ENCODE results near the gene MGAT4C.
A peak's percentile ranks its signal among the peaks of the same experiment; 100 is the strongest.
"Not testable (repeated sequence)": the region's sequence is repeated elsewhere in the genome, so short reads cannot be mapped to it uniquely, and the experiment has no call there.

Gene MGAT4C

DNA sequence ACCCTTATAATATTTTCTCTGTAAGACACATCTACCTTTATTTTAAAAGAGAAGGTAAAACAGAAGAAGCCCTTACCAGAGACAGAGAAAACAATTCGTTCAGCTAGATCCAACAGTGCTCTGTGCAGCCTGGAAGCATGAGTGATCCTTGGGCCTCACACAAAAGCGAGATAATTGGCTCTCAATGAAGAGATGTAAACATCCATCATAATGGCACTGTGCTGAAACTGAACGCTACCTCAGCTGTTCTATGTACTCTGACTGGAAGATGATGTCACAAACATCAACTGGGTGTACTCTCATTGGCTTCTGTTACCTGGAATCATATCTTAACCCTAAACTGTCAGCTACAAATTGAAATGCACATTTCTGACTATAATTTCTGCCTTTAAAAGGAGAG is at the start of gene MGAT4C:
MGAT4C (minus strand) TSS at position 229 of the 400 bp plus-strand sequence.
- peak; percentile 98 for FAIRE-seq

DNA sequence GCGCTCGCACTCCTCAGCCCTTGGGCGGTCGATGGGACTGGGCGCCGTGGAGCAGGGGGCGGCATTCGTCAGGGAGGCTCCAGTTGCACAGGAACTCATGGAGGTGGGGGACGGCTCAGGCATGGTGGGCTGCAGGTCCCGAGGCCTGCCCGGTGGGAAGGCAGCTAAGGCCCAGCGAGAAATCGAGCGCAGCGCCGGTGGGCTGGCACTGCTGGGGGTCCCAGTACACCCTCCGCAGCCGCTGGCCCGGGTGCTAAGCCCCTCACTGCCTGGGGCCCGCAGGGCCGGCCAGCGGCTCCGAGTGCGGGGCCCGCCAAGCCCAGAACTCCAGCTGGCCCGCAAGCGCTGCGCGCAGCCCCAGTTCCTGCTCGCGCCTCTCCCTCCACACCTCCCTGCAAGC is 40.2 kb upstream of the MGAT4C start:
- not testable (repeated sequence) for FAIRE-seq

DNA sequence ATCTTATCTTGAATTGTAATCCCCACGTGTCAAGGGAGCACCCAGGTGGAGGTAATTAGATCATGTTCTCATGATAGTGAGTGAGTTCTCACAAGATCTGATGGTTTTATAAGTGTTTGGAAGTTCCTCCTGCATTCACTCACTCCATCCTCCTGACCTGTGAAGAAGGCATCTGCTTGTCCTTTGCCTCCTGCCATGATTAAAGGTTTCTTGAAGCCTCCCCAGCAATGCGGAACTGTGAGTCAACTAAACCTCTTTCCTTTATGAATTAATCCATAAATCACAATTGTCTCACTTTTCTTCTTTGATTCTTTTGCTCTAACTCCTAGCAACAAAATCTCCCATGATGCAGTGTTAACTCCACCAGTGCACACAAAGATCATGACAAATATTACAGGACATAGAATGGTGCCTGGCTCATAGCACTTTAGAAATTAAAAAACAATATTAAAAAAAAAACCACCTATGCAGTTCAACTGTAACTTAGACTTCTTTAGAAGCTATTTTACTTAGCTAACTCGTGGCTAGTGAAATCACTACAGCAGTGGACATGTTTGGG is 37.6 kb upstream of the MGAT4C start:
- no peak for FAIRE-seq

DNA sequence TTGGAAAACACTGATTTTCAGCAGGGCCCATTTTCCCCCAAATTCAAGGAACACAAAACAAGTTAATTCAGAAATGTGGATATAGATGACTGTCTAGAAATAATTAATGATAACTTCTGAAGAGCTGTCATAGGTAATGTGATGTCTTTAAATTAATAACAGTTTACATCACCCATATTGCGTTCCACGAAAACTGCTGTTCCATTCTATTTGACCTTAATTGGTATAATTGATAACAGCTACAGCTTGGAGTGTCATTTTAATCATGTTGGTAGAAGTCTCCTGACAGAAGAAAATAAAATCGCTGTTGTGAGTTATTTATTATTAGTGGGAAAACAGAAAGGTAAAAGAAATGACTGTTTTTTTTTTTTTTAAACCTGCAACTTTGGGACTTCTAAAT is 36.3 kb upstream of the MGAT4C start:
- FAIRE-seq: no peak

DNA sequence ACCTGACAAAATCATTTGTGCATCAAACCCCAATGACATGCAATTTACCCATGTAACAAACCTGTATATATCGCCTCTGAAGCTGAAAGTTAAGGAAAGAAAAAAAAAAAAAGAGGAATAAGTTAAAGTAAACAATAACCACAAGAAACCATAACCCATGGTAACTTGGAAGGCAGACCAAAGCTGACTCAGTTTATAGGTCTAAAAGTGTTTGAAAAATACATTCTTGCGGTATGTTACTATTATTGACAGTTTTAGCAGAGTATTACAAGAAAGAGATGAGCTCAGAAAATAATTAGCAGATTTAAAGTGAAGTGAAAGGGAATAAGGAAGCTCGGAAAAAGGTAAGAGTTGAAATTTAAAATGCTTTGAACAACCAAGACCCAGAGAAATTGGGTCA is 34.4 kb upstream of the MGAT4C start:
- no peak for FAIRE-seq

DNA sequence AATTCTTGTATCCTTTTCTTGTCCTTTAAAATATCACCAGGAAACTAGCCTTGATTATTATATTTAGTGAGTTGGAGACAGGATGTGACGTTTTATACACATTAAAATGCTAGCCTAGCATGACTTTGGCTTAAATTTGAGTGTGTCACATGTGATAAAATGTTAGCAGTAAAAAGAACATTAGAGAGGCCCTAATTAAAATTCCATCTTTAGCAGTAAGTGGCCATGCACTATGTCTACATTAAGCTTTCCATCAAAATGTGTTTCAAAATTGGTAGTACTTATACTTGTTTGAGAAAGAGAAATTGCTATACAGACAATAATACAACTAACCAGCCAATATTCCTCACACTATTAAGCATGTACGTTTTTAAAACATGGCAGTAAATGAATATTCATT is 29.9 kb upstream of the MGAT4C start:
- no peak for FAIRE-seq

DNA sequence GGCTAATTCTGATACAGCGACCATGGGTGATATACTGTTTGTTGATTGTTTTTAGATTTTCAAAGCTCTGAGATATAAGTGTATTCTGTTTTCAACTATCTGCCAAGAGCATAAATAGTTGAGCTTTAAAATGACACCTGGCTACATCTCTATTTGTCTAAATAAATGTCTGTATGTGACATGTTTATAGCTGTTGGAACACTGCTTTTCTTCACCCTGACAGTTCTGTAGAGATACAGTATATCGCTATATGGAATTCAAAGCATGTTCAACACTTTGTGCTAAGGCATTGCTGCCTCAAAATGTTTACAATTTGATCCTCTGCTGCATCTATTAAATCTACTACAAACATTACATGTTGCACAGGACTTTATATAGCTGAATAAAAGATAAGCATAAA is 27.4 kb upstream of the MGAT4C start:
- FAIRE-seq: no peak

DNA sequence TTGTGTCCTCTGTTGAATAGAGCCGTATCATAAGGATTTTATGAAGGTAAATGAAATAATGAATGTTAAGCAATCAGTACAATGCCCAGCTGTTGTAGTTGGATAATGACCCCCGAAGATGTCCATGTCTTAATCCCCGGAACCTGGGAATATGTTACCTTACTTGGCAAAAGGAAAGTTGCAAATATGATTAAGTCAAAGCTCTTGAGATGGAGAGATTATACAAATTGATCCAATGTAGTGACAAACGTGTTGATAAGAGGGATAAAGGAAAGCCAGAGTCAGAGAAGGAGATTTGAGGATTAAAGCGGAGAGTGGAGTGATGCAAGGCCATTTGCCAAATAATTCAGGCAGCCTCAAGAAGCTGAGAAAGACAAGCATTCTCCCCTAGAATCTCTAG is 19.2 kb upstream of the MGAT4C start:
- no peak for FAIRE-seq

DNA sequence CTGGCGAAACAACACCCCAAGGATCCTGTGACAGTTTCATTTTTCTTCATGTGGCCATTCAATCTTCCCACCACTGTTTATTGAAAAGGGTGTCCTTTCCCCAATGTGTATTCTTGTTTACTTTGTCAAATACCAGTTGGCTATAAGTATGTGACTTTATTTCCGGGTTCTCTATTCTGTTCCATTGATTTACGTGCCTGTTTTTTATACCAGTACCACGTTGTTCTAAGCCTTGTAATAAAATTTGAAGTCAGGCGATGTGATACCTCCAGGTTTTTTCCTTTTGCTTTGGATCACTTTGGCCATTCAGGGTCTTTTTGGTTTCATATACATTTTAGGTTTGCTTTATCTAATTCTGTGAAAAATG is 9.1 kb upstream of the MGAT4C start:
- FAIRE-seq: peak; percentile 90

DNA sequence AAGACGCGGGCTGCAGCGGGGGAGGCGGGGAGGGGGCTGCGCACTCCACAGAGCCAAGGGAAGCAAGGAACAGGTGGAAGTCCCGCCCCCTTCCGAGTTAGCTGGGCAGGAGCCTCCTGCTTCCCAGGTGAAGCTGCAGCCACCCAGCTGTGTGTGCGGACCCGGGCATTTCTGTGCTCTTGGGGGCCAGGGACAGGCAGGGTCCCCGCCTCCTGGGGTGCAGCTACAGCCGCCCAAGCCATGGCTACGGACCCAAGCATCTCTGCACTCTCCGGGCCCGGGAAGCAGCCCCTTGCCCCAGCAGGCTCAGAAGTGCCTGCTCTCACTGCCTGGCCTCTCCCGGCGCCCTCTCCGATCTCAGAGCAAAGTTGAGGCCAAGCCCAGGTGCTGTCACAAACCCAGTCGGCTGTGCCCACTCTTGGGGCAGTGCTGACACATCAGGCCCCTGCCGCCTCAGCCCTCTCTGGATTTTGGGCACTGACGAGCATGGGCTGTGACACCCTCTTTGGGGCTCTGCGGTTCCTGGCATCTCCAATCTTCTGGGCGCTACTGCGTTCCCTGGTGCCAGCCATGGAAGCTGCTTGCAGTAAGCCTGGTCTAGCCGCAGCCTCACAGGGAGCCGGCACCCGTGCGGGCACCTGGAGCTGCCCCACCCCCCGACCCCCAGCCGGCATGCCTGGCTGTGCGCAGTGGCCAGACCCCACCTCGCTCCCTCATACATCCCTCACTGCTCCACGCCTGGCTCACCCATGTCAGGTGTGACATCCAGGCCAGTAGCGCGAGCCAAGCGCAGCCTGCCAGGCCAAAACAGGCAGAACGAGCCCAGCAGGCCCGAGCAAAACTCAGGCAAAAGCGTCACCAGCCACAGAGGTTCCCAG is 8.5 kb upstream of the MGAT4C start:
- no peak for FAIRE-seq

DNA sequence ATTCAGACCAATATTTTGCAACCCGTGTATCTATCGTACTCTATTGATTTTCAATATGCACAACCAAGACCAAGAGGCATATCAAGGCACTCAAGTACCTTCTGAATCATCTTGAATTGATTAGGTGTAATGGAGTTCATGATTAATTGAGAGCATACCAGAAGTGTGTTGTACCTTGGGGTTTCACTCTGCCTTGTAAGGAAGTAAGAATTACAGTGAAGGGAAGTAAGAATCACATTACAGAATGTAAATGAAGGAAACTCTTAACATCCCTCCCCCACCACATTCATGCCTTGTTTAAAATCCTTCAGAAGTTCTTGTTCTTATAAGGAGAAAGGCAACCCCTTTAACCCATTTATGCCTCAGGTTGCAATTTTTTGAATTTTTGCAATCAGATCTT is 5.4 kb upstream of the MGAT4C start:
- FAIRE-seq: no peak

DNA sequence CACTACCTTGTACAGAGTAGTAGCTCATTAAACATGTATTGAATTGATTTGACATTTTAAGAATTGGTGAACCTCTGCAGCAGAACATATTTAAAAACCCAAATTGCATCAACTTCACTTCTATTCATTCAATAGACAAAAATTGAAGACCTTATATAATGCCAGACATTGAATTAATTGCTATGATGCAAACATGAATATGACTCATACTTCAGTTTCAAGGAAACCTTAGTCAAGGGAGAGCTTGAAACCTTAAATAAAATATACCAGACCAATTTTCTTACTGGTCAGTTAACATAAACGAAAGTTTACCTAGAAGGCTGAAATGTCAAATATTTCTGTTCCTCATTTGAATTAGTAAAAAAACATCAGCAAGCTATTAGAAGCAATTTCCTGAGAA is 5.0 kb upstream of the MGAT4C start:
- FAIRE-seq: no peak

DNA sequence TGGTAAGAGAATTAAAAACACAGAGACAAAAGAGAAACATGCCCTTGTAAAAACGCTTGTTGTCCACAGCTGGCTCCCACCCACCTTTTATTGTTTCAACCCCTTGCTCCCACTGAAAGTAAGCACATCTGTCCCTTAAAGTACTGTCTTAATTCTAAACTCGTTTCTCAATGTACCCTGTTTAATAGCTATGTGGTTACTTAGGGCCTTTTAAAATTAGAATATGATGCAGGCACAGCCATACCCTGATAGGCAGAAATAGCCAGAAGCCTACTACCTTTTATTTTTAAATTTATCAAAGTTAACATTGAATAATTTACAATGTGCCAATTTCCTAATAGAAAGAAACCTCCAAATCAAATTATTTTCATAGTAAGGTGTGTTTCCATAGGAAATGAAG is 4.0 kb upstream of the MGAT4C start:
- FAIRE-seq: no peak

DNA sequence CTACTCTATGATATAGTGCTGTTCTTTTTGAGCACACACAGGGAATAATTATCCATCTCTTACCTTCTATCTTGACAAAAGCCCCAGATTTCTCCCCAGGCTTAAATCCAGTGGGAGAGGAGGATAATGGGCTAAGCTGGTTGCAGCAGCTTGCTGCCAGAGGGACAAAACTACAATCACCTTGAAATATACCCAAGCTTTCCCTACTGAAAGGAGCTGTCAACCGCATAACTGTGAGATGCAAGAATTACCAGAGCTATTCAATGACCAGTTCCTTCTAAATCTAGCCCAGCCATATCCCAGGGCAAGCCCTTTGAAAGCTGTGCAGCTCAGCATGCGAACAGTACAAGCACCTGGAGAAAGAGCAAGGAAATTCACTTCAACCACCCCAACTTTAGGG is 943 bp upstream of the MGAT4C start:
- FAIRE-seq: no peak

DNA sequence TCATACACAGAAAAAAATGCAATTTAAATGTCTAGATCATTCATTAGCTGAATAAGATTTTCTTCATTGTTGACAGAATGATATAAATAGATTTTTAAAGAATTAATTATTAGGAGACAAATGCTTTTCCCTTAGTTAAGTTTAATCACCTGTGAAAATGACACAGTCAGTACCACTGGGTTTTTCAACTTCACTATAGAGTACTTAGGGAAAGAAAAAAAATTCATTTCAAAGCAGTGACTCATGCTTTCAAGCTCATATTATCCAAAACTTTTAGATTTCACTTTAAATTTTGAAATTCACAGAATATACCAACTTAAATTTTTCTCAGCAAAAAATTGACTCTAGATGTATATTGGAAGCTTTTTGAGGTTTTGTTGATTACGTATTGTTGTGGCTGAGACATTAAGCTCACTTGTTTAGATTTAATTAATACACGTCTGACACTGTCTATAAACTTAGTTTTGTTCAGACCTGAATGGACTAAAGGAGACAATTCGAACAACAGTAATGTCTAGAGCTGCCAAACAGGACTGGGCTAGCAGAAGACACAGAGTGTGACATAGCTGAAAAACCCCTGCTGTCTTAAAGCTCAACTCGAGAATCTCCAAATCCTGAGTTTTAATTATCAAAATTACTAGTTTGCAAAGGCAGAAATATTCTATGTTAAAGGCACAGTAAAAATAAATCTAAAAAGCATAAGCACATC is 1.6 kb downstream of the MGAT4C start:
- peak; percentile 13 for FAIRE-seq

DNA sequence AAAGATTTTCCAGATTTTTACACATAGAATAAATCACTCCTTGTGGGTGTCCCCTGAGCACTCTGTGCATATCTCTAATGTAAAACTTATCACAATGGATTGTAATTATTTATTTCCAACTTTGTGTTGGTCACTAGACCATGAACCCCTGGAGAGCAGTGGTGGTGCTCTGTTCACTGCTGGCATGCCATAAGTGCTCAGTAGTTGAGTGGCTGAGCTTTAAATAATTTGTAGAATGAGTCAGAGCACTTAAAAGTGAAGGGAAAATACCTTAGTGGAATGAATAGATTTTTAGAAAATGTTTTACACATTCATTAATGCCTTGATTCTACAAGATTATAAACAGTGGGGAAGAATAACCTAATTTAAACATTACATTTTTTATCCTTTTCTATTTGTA is 6.3 kb downstream of the MGAT4C start:
- no peak for FAIRE-seq

DNA sequence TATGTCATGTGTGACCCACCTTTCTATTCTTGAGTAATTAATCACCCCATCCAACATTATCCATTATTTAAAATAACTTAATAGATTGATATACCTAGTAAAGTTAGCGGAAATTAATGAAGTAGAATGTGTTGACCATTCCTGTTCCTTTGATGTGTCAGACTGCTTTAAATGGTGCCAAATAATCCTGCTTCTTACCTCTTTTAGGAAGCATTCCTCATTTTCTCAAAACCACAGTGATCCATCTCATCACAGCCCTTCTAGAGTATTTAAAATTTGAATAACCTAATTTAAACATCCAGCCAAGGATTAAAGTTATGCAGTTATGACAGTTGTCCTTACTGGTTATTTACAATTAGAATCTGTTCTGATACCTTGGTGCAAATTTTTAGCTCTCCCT is 6.9 kb downstream of the MGAT4C start:
- FAIRE-seq: no peak

DNA sequence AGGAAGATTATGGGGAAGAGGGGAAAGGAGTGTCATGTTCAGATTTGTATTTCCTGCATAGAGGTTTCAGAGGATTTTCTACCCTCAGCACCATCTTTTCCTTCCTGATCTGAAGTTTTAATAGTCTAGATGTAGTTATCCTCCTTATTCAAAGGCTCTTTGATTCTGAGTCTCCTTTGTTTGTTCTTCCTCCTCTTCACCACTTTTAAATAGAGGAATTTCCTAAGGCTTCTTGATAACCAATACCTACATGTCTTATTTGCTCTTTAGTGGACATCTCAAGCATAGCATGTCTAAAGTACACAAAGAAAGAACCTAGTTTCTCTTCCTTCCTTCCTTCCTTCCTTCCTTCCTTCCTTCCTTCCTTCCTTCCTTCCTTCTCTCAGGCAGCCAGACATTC is 8.3 kb downstream of the MGAT4C start:
- no peak for FAIRE-seq

DNA sequence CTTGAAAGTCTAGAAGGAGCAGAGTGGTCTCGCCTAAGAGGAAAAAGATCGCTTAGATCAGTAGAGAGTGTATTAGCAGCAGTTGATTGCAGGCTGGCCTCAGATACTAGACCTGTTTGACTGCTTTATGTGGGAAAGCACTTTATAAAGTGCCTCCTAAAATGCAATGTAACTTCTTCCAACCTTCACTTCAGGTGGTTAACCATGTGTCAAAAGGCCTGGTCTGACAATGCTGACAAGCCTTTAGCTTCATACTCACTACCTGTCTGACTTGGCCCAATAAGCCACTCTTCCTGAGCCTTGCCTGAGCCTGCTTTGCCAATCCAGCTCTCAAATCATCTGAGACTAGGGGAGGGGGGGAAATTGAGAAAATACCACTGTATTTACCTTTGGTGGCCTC is 14.6 kb downstream of the MGAT4C start:
- no peak for FAIRE-seq

DNA sequence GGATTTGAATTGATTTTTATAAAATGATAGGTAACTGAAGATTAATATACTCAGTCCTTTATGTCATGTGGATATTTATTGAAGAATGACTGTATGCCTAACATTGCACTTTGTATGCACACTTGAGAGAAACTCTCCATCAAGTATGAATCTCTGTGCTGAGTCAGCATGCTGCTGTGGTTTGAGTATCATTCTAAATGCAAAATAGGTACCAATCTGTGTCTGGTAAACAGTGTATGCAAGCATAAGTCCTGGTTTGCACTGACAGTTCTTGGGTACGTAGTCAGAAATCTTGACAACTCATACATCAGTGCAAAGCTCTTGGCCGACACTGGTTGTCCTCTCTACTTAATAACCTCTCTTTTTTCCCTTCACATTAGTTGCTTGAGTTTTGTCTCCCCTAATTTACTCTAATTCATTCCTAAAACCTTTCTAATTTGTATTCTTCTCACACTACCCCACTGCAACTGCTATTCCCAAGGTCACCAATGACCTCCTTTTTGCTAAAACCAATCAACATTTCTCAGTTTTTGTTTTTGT is 21.8 kb downstream of the MGAT4C start:
- no peak for FAIRE-seq

DNA sequence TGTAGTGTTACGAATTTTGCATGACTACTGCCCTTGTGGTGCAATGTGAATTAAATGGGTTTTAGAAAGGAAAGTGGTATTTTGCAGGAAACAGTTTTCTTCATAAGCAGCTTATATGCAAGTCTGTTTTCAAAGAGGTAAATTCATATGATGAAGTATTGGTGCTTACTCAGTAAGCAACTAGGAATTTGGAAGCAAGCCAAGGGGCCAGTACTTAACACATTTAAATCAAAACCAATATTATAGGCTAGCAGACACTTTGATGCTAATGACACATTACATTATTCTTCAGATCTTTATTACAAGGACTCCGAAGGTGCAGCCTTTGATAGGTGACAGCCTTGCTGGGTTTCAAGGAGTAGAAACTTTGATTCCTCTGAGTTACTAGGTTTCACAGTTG is 23.1 kb downstream of the MGAT4C start:
- FAIRE-seq: no peak

DNA sequence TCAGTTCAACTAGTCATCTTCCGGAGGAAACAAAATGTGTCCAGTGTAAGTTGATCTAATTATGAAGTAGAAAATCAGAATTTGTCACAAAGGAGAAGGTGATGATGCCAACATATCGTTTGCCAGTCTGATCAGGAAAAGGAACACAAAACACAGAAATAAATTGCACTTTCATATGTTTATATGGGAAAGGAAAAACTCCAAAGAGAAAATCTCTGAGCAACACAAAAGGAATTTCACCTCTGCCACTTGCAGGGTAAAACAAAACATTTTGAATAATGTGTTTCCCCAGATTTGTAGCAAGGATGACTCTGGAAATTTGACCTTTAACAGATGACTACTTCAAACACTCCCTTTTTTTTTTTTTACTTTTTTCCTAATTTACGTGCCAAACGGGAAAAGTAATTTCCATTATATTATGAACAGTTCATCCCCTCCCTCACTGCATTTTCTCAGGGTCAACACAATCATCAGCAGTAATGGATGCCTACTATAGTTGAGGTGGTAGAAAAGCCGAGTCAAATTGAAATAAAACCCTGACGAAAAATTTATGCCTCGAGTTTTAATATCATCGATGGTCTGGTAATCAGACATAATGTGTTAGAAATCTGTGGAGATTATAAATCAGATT is 25.6 kb downstream of the MGAT4C start:
- peak; percentile 27 for FAIRE-seq

DNA sequence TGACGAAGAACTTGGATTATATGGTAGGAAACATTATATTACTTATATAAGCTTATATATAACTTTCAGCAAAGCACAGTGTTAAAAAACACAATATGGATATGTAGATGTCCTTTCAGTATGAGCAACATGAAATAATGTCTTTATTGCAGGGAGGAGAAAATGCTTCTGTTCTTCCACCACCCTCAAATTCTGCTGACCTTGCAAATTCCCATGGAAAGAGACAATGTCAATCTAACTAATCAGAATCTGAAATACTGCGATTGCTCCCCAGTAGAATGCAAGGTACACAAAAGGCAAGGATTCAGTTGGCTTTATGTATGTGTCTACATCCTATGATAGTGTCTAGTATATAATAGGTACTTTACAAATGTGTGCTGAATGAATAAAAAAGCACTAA is 26.4 kb downstream of the MGAT4C start:
- no peak for FAIRE-seq
